ENCODE data around the gene ZSWIM1.
"Not testable (repeated sequence)": the region's sequence is repeated elsewhere in the genome, so short reads cannot be mapped to it uniquely, and the experiment has no call there.

Gene ZSWIM1

DNA sequence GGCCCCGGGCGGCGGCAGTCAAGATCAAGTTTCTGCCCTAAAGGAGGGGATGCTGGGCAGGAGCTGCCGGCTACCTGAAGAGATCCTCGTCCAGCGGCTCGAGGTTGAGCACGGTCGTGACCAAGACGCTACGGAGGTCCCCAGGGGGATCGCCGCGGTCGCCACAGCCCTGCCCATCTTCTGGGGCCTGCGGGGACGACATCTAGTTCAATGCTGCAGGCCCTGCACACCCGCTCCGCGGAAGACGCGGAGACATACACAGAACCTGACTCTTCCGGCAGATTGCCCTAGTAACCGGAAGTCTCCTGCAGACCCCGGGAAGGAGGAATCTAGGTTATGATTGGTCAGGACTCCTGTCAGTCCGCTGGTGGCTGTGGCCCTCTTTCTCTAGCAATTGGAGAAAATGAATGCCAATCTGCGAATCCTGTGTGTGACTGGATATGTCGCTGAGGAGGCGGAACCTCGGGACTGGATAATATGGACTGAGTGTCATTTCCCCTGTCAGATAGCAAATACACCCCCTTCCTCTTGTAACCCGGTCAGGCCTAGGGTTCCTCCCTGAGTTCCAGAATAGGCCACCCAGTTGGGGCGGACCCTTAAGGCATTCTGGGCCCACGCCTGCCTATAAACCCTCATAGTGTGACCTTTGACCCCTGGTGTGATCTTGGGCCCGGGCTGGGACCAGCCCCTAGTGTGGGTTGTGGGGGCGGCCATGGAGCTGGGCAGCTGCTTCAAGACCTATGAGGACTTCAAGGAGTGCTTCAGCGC lies 23.7 kb upstream of the ZSWIM1 start, which contains the start of the genes ACOT8 and ZSWIM3:
TSS of gene ACOT8 (minus strand) at position 279 of the 768 bp plus-strand sequence. CDS start at position 202, 77 bp downstream.
TSS of gene ZSWIM3 (plus strand) at position 501 of the 768 bp plus-strand sequence. CDS start at position 713, 212 bp downstream.
- DNase-seq, result peak; percentile 94

DNA sequence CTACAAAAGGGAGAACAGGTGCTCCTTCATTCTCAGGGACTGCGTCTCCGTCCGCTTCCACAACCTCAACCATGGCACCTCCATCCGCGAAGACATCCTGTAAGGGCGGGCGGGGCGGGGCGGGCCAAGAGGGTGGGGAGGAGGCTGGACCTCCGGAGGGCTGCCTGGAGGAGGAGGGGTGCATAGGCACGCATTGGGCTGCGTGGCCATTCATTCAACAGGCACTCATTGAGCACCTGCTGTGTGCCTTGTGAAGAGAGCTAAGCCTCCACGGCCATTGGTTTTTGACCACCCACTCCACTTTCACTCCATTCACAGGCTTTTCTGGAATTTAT lies 23.2 kb upstream of the ZSWIM1 start:
- DNase-seq, result peak; percentile 65

DNA sequence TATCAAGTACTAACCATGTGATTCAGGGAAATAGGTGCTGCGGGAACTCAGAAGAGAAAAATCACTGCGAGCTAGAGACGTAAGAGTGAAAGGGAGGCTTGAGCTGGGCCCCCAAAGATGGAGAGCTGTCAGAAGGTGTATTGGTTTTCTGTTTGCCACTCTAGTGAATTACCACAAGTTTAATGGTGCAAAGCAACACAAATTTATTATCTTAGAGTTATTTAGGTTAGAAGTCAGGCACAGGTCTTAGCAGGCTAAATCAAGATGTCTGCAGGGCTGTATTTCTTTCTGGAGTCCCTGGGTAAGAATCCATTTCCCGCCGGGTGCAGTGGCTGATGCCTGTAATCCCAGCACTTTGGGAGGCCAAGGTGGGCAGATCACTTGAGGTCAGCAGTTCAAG lies 21.1 kb upstream of the ZSWIM1 start:
- DNase-seq, result no peak

DNA sequence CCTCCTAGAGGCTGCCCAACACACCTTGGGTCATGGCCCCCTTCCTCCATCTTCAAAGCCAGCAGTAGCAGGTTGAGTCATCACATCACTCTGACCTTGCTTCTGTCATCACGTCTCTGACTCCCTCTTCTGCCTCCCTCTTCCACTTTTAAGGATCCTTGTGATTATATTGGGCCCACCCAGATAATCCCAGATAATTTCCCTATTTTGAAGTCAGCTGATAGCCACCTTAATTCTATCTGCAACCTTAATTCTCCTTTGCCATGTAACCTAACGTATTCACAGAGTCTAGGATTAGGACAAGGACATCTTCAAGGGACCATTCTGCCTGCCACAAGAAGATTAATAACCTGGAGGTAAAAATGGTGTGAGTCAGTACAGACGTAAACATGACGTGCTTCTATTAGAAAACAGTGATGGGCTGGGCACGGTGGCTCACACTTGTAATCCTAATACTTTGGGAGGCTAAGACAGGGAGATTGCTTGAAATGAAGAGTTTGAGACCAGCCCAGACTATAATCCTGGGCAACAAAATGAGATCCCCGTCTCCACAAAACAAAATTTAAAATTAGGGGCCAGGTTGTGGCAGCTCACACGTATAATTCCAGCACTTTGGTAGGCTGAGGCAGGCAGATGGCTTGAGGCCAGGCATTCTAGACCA lies 20.3 kb upstream of the ZSWIM1 start:
- DNase-seq, result no peak

DNA sequence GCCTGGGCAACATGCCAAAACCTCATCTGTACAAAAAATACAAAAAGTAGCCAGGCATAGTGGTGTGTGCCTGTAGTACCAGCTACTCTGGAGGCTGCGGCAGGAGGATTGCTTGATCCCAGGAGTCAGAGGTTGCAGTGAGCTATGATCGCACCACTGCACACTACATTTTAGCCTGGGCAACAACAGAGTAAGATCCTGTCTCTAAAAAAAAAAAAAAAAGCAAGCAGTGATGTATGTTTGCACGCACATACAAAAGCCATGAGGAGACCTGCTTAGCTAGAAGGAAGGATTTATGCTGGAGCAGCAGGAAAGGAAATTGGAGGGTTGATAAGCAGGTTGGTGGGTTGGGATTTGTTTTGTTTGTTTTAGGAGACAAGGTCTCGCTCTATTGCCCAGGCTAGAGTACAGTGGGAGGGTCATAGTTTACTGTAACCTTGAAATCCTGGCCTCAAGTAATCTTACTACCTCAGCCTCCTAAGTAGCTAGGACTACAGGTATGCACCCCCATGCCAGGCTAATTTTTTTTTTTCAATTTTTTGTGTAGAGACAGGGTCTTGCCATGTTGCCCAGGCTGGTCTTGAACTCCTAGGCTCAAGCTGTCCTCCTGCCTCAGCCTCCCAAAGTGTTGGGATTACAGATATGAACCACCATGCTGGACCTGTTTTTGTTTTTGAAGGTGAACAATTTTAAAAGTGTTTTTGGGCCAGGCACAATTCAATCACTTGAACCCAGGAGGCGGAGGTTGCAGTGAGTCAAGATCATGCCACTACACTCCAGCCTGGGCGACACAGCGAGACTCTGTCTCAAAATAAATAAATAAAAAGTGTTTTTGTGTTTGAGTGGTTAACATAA lies 19.6 kb upstream of the ZSWIM1 start:
- DNase-seq, result no peak

DNA sequence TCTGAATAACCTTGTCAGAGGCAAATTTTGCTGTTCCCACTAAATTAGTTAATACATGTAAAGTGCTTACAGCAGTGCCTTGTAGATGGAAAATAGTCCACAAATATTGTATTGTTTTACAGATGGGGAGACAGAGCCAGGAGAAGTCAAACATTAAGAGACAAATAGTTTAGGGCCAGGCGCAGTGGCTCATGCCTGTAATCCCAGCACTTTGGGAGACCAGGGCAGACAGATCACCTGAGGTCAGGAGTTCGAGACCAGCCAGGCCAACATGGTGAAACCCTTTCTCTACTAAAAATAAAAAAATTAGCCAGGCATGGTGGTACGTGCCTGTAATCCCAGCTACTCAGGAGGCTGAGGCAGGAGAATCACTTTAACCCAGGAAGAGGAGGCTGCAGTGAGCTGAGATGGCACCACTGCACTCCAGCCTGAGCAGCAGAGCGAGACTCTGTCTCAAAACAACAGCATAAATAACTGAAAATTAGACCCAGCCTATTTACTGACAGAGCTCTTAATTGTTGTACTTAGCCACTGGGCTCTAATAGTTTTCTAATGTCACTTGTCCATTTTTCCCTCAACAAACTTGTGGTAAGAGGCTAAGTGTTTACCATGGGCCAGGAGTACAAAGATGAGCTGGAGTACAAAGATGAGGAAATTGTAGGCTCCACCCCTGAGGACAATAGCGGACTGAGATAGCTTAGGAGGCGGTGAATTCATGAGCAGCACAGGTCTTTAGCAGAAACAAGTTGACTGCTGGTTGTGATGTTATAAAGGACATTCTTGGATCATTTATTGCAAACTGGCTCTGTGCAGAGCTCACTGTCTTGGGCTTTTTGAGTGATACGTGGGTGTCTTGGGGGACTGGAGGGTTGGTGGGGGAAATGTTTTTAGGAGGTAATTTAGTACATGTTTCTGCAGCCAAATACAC lies 17.2 kb upstream of the ZSWIM1 start:
- no peak for DNase-seq

DNA sequence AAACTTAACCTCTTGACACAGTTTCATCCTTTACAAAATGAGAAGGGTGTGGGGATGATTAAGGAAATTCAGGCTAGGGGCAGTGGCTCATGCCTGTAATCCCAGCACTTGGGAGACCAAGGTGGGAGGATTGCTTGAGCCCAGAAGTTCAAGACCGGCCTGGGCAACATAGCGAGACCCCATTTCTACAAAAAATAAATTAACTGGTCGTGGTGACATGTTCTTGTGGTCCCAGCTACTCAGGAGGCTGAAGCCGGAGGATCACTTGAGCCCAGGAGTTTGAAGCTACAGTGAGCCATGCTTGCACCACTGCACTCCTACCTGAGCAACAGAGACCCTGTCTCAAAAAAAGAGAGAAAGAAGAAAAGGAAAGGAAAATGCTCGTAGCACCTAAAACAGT lies 14.6 kb upstream of the ZSWIM1 start:
- no peak for DNase-seq

DNA sequence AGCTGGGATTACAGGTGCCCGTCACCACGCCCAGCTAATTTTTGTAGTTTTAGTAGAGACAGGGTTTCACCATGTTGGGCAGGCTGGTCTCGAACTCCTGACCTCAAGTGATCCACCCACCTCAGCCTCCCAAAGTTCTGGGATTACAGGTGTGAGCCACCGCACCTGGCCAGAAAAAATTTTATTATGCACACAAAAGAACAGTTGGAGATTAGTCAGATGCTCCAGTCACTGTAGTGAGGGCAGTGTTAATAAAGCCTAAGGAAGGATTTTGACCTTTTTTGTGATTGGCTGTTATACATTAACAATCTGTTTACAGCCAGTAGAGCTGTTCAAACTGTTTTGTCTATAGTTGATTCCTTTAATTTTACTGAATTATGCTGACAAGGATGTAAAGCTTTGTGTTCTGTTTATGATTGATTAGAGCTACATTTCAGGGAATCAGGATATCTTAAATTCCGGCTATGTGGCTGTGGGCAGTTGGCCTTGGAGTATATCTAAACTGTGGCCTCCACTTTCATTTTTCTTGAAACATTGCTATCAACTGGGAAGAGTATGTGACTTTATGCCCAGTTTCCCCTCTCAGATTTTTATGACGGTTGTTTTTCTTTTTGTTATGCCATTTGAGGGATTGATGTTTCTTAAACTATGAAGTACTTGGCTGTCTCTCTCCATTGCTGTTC lies 13.8 kb upstream of the ZSWIM1 start:
- no peak for DNase-seq

DNA sequence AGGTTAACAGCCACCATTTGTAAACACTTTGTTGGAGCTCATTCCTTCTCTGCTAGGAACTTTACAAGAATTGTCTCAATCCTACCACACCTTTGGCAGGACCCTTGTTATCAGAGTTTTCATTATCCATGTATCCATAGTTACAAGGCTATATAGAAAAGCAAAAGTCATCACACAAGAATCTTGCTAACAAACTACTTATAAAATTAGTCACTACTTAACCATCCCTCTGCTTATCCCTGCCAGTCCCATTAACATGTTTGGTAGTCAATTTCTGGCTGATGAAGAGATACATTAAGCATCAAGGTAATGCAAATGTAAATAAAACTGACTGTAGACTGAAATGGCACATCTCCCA lies 13.2 kb upstream of the ZSWIM1 start:
- no peak for DNase-seq

DNA sequence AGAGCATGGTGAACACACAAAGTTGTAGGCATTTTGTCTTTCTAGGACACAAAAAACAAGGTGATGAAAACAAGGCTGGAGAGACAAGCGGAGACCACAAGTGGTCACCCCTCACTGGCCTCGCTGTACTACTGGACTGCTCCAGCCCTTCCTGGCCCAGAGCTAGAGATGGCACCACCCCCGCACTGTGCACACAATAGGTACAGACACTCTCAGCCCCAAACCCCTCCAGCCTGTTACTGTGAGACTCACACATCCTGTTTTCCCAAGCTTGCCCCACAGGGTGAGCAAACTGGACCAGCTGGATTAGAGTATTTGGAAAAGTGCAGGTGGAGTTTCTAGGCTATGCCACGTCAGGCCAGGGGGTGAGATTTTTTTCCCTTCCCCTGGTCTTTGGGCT lies 8.4 kb upstream of the ZSWIM1 start:
- DNase-seq, result no peak

DNA sequence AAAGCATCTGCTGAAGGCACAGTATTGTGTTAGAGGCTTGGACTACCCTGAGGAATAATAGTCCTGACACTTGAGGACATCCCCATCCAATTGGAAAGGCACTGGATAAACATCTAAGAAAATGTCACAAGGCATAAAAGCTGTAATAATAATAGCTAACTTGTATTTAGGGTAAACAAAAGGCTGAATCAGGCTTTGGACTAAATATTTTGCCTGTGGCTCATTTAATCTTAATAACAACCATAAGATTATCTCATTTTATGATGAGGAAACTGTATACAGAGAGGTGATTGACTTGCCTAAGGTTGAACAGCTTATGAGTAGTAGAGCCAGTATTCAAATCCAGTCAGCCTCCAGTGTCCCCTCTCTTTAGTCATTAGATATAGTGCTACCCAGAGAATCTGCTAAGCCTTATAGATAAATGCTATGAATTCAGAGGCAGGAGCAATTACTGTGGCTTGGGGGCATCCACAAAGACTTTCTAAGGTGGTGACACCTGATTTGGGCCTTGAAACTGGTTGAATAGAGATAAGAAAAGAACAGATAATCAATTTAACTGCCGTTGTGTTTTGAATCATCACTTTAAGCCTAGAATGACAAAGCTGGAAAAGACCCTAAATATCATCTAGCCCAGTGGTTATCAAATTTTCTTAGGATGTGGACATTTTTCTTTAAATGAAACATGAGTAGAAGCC lies 7.5 kb upstream of the ZSWIM1 start:
- no peak for DNase-seq

DNA sequence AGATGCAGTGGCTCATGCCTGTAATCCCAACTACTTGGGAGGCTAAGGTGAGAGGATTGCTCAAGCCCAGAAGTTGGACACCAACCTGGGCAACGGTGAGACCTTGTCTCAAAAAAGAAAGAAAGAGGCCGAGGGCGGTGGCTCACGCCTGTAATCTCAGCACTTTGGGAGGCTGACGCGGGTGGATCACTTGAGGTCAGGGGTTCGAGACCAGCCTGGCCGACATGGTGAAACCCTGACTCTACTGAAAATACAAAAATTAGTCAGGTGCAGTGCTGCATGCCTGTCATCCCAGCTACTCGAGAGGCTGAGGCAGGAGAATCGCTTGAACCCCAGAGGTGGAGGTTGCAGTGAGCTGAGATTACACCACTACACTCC lies 6.9 kb upstream of the ZSWIM1 start:
- not testable (repeated sequence) for DNase-seq

DNA sequence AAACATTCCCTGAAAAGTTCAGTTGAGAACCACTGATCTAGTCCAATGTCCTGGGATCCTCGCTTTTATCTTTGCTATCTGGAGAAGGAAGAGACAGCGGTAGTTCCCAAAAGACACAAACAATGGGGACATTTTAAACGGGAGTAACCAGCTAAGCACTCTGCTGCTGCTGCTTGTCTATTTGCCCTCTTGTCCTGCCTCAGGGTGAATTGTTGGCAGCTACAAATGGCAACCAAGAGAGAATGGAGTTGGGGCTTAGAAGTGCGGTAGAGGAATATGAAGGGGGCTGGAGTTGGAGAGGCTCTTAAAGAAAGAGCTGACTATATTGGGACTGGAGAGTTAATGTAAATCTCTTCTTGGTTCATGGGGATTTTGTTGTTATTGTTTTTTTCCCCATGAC lies 6.5 kb upstream of the ZSWIM1 start:
- DNase-seq, result no peak

DNA sequence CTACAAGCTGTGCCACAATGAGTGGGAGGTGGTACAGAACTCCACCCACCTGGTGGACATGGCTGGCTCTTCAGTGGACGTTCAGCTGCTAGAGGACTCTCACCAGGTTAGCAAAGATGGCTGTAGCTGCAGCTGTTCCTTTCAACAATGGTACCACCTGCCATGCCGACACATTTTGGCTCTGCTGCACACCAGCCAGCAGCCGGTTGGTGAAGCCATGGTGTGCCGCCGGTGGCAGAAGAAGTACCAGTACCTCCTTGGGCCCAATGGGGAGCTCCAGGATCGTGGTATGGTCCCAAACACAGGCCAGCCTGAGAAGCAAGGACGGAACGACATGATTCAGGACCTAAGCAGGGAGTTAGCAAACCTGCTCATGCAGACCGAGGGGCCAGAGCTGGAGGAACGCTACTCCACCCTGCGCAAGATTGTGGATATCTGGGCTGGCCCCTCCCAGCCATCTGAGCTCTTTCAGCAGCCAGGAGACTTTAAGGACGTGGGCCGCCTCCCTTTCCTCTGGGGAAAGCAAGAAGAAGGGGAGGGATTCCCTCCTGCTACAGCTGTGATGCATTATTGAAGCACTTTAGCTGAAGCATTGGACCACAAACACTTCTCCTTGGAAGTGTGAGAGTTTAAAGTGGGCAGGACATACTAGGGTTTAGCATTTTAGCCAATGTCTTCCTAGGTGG lies 2.8 kb upstream of the ZSWIM1 start:
- no peak for DNase-seq

DNA sequence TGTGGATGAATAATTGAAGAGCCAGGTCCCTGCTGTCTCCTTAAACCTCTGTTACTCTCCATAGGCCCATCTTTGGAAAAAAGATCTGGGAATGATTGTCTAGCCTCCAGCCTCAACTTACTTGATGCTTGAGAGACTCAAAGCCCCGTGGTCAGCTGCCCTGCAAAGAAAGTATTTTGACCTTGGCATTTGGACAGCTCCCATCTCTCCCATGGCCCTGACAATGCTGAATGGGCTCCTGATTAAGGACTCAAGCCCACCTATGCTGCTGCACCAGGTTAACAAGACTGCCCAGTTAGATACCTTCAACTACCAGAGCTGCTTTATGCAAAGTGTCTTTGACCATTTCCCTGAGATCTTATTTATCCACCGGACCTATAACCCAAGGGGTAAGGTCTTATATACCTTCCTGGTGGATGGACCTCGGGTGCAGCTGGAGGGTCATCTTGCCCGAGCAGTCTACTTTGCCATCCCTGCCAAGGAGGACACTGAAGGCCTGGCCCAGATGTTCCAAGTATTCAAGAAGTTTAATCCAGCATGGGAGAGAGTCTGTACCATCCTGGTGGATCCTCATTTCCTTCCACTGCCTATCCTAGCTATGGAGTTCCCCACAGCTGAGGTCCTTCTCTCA lies 1.6 kb downstream of the ZSWIM1 start:
- no peak for DNase-seq

DNA sequence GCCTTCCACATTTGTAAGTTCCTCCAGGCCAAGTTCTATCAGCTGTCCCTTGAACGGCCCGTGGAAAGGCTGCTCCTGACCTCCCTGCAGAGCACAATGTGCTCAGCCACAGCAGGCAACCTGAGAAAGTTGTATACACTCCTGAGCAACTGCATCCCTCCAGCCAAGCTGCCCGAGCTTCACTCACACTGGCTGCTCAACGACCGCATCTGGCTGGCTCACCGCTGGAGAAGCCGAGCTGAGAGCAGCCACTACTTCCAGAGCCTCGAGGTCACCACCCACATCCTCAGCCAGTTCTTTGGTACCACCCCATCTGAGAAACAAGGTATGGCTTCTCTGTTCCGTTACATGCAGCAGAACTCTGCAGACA lies 2.1 kb downstream of the ZSWIM1 start:
- no peak for DNase-seq

DNA sequence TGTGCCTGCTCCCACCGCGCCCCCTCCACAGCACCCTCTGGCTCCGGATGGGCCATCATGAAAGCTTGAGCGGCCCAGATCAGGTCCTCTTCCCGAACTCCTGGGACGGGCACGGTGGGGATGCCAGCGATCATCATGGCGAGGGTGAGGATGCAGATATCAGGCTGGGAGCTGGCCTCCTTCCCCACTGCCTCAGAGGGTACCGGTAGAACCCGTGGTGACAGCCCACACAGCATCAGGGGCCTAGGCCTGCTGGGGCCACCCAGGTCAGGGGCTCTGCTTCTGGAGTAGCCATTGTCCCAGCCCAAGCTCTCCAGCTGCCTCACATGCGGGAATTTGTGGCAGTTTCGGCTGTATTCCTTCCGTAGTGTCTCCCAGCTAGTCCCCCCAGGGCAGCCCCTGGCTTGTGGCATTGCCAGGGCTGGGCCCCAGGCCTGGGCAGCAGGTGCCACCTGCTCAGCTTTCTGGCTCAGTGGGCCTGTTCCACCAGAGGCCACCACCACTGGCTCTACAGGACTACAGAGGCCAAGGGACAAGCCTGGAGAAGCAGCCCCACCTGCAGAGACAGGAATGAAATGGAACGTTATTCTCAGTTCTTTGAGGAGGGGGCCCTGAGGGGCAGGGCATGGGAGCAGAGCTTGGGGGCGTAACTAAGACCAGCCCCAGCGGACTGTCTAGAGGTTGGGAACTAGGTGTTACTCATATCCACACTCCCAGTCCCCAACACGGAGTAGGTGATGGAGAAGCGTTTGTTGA lies 5.7 kb downstream of the ZSWIM1 start:
- DNase-seq, result no peak

DNA sequence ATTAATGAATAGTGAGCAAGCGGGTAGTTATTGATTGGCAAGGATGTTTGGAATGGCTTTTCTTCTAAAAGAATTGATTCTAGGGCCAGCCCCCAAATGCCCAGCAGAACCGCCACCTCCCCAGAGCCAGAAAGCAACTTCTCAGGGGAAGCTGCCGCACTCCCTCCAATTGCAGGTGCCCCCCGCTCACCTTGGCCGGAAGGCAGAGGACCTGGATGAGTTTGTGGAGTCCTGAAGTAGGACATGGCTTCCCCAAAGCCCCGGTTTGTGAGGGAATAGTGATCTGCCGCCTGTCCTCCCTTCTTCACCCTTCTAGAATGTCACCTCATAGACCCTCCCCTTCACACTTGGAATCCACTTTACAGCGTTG lies 6.3 kb downstream of the ZSWIM1 start, which contains the start of gene SPATA25:
TSS of gene SPATA25 (minus strand) at position 277 of the 370 bp plus-strand sequence. CDS start at position 245, 32 bp downstream.
- DNase-seq, result no peak

DNA sequence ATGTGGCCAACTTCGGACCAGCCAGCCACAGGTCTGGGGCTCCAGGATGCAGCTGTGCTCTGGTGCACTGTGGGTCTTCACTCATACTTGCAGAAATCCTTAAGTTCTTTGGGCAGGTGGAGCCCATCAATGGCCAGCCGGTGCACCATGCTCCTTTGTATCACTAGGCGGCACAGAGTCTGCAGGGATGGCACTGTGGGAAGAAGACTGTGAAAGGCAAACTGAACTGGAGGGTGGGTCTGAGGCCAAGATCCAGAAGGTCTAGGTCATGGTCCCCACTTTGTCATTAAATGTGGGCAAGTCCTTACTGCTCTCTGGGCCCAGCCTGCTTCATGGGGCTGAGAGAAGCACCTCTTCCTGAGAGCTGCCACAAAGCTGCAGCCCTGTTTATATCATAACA lies 7.7 kb downstream of the ZSWIM1 start:
- no peak for DNase-seq
